AG04449 (cell line): ENCODE data around the gene MAPRE3.

ENCODE experiments used
- CTCF ChIA-PET: fragments of 350-600 bp; formaldehyde crosslinking; extraction: SDS; loops from one replicate; lab custom pipeline; 2021; ENCODE audit warnings: antibody characterized with exemption; lab: Yijun Ruan, JAX
- POLR2A ChIA-PET: fragments of 400-600, 350-600 bp; formaldehyde crosslinking; extraction: SDS; loops from one replicate; lab custom pipeline; 2020; ENCODE audit warnings: antibody characterized with exemption, inconsistent platforms; lab: Yijun Ruan, JAX
- DNase-seq: peaks from one replicate; pipeline ENCODE4 v3.0.0-alpha.2; 2010; ENCODE audit warnings: low read depth, low spot score
- H3K4me3 ChIP-seq: 2 replicates; pipeline ENCODE4 v1.5.1; 2011; ENCODE audit warnings: low read depth, mild to moderate bottlenecking, control low read depth, low read length
- TF ChIP-seq, protein P1 (sequence below): IDR thresholded peaks from one replicate; pipeline ENCODE4 v1.5.1; 2011; ENCODE audit warnings: mild to moderate bottlenecking, moderate library complexity, low read length, control low read depth, inconsistent platforms; ENCODE audit not compliant: insufficient read depth; ENCODE audit errors: missing control alignments

Gene MAPRE3

DNA sequence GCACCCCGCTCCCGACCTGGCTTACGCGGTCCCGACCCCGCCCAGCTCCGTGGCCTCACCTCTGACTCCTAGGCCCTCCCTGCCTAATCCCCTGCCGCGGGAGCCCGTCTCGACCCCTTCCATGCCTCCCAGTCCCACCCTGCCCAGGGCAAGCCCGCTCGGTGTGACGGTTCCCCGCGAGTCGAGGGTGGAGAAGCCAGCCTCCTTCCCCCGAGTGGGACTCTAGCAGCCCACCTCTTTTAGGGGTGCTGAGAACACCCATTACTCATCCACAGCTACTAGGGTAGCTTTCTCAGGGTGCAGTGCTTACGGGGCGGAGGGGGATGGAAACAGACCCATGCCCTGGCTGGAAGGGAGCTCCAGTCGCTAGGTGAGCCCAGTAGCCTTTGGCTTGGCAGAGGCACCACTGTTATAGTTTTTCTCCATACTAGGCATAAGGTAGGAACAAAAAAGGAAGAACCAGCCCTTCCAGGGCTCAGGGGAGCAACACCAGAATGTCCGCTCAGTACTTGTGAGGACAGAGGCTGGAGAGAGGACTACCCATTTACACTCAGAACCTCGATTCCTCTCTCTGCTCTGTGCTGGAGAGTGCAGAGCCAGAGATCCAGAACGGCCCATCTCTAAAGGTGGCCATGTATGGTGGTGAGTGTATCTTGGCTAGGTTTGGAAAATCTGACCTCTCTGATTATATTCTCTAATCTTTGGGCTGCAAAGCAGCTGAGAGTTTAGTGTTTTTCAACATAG is 81.6 kb downstream of the MAPRE3 start:
- TF ChIP-seq, protein P1, sequence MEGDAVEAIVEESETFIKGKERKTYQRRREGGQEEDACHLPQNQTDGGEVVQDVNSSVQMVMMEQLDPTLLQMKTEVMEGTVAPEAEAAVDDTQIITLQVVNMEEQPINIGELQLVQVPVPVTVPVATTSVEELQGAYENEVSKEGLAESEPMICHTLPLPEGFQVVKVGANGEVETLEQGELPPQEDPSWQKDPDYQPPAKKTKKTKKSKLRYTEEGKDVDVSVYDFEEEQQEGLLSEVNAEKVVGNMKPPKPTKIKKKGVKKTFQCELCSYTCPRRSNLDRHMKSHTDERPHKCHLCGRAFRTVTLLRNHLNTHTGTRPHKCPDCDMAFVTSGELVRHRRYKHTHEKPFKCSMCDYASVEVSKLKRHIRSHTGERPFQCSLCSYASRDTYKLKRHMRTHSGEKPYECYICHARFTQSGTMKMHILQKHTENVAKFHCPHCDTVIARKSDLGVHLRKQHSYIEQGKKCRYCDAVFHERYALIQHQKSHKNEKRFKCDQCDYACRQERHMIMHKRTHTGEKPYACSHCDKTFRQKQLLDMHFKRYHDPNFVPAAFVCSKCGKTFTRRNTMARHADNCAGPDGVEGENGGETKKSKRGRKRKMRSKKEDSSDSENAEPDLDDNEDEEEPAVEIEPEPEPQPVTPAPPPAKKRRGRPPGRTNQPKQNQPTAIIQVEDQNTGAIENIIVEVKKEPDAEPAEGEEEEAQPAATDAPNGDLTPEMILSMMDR, result no peak
- ChIA-PET CTCF (interaction anchor here (0.8 to 4.3 kb wide), 8 partner anchors 9 to 140 kb away, joined by 3 to 35 read pairs (median 4); partner anchors contain the start of gene KHK), POLR2A (interaction anchor here (1.3 to 4.2 kb wide), 6 partner anchors 10 to 90 kb away, joined by 3 to 31 read pairs (median 20); partner anchors contain the start of genes EMILIN1 and OST4)
- no peak for DNase-seq
- peak overlapping the region; percentile 93 for H3K4me3 ChIP-seq

DNA sequence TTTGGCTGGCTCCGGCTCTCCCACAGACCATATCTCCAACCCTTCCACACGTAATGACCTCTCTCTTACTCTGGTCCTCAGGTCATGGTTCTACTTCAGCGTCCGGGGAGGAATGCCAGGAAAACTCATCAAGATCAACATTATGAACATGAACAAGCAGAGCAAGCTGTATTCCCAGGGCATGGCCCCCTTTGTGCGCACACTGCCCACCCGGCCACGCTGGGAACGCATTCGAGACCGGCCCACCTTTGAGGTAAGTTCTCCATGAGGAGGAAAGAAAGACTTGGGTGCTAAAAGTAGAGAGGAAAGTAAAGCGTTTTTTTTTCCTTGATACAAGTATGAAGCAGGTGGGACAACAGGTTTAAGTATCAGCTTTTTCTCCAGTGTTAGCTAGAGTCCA is 82.9 kb downstream of the MAPRE3 start:
- CTCF ChIA-PET, result no interaction called here
- DNase-seq, result no peak
- POLR2A ChIA-PET, result interaction anchor here (0.6 to 4.2 kb wide), 3 partner anchors 14 to 26 kb away, joined by 3 to 26 read pairs (median 3); partner anchors contain the start of gene EMILIN1

DNA sequence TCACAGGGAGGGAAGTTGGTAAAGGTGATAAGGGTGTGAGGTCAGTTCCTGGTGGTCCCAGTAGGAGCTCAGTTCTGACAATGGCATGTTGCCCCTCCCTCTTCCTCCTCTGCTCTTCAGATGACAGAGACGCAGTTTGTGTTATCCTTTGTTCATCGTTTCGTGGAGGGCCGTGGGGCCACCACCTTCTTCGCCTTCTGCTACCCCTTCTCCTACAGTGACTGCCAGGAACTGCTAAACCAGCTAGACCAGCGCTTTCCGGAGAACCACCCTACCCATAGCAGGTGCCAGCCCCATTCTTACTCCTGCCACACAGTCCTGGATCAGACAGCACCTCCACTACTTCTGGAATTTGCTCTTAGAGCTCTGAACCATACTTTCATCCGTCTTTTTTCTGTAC is 83.3 kb downstream of the MAPRE3 start:
- H3K4me3 ChIP-seq, result no peak overlapping the region
- ChIA-PET CTCF (interaction anchor here (1.5 to 1.8 kb wide), 2 partner anchors 17 to 92 kb away, joined by 4 to 7 read pairs; partner anchors contain the start of gene OST4), POLR2A (interaction anchor here (1.0 to 3.4 kb wide), 3 partner anchors 10 to 18 kb away, joined by 3 to 16 read pairs (median 6); partner anchors contain the start of gene OST4)
- TF ChIP-seq, protein P1, result no peak
- DNase-seq, result no peak

More for the DNA sequence above, 82.9 kb downstream of the MAPRE3 start:
- TF ChIP-seq, protein P1, result no peak
- H3K4me3 ChIP-seq, result no peak overlapping the region

DNA sequence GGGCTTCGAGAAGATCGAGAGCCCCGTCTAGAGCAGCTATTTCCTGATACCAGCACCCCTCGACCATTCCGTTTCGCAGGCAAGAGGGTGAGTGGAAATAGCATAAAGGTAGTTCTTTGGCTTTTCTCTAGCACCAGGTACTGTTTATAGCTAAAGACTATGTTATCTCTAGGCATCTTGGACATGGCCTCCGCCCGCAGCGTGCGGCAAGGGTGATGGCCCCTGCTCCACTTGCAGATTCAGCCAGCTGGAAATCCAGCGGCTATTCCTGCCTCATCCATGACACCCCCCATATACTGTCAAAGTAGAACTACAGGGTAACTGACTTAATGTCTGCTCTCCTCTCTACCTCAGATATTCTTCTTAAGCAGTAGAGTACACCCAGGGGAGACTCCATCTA is 84.3 kb downstream of the MAPRE3 start:
- no peak for DNase-seq
- TF ChIP-seq, protein P1, result no peak
- ChIA-PET CTCF (interaction anchor here (0.7 to 1.8 kb wide), 5 partner anchors 16 to 93 kb away, joined by 3 to 7 read pairs (median 4); partner anchors contain the start of gene OST4), POLR2A (interaction anchor here (1.6 to 3.4 kb wide), 2 partner anchors 9 to 17 kb away, joined by 6 to 16 read pairs; partner anchors contain the start of gene OST4)
- H3K4me3 ChIP-seq, result no peak overlapping the region

DNA sequence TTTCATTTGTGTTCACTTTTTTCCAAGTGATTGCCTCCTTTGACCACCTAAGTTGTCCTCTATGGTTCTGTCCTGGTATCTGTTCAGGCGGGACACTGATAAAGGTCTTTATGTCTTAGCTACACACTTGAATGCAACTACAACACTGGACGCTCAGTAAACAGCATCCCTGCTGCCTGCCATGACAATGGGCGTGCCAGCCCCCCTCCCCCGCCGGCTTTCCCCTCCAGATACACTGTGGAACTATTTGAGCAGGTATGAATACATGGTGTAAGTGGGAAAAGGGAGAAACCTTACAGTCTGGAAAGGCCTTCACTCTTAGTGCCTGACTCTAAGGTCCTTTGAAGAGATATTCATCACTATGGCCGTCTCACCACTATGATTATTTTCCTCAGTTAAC is 86.7 kb downstream of the MAPRE3 start:
- CTCF ChIA-PET, result interaction anchor here (0.6 to 2.0 kb wide), 5 partner anchors 15 to 263 kb away, joined by 3 to 9 read pairs (median 3); no protein-coding TSS in a partner anchor
- H3K4me3 ChIP-seq, result no peak overlapping the region
- no peak for DNase-seq
- POLR2A ChIA-PET, result interaction anchor here (1.7 to 3.4 kb wide), 3 partner anchors 8 to 14 kb away, joined by 6 to 16 read pairs (median 10); partner anchors contain the start of gene OST4
- TF ChIP-seq, protein P1, result no peak
